Measurements from ENCODE around the gene CD101. TPM values are rescaled to one million over a fixed set of nuclear protein-coding genes. Genes with fewer than 3 reads are reported as not detected.

The CD101 gene
- total and polyA plus RNA-seq, 2 of the 8 experiments (the other 6 are each of a cell fraction or from before 2014, with no cell fraction given) = 1.1 to 1.2 TPM

- H2BK15ac ChIP-seq (ENCODE audit: low read length) = no peak overlapping the region
- H2BK12ac ChIP-seq (ENCODE audit: low read depth, low read length) = no peak overlapping the region
- no peak overlapping the region for H3K27ac ChIP-seq (ENCODE audit: low read depth, low read length)
- peaks cover 0 to 1% of the 10 kb centered on the region in 2 experiments for H4K20me1 ChIP-seq (replicated peaks in 1 of 2; ENCODE audit: control insufficient read depth in 1 of 2, insufficient read depth in 2 of 2, low read length in 2 of 2)
- DNase-seq (ENCODE audit: low read depth in 1 of 2, low spot score in 2 of 2) (no peak), FAIRE-seq (no peak)
- H2AK5ac ChIP-seq (ENCODE audit: low read depth, low read length) = no peak overlapping the region
- H3K4me3 ChIP-seq (ENCODE audit: extremely low read depth in 1 of 4, insufficient read depth in 2 of 4, low read depth in 3 of 4, low read length in 4 of 4) = no peak overlapping the region
- no peak overlapping the region for H3K4ac ChIP-seq (replicated peaks; ENCODE audit: insufficient read length, low read depth, low read length)
- H4K91ac ChIP-seq (replicated peaks; ENCODE audit: insufficient read length, low read length) = no peak overlapping the region
- H3K18ac ChIP-seq (ENCODE audit: extremely low read depth, low read length) = no peak overlapping the region
- H2AFZ ChIP-seq (ENCODE audit: low read length) = no peak overlapping the region
- ChIA-PET CTCF (ENCODE audit: partially characterized antibody) (interaction anchor here (1.2 to 2.3 kb wide), 3 partner anchors 50 to 248 kb away, joined by 4 to 6 read pairs (median 4); no protein-coding TSS in a partner anchor), POLR2A (ENCODE audit: partially characterized antibody) (no interaction called here)
- H3K9me3 ChIP-seq (ENCODE audit: insufficient read depth in 2 of 2, low read depth in 1 of 2, low read length in 1 of 2) = no peaks in the 10 kb centered on the region
- H3K79me2 ChIP-seq (ENCODE audit: control insufficient read depth in 1 of 2, insufficient read depth in 2 of 2, low read length in 2 of 2) = no peaks in the 10 kb centered on the region
- H3K4me1 ChIP-seq (replicated peaks in 1 of 4; ENCODE audit: control insufficient read depth in 3 of 4, insufficient read depth in 4 of 4, low read length in 3 of 4) = peaks cover 0 to 8% (median 3%) of the 10 kb centered on the region in 4 experiments; a peak in 3 of 7 replicates
- no peak overlapping the region for H2BK120ac ChIP-seq (replicated peaks; ENCODE audit: low read depth, low read length)
- no peak overlapping the region for H3K56ac ChIP-seq (replicated peaks; ENCODE audit: insufficient read length, low read depth, low read length)
- H2BK5ac ChIP-seq (ENCODE audit: low read depth, low read length) = no peak overlapping the region
- H4K5ac ChIP-seq (ENCODE audit: insufficient read length, low read depth, low read length) = no peak overlapping the region
- H3K79me1 ChIP-seq (ENCODE audit: low read depth, low read length) = no peaks in the 10 kb centered on the region
- no peaks in the 10 kb centered on the region for H3K27me3 ChIP-seq (replicated peaks in 1 of 4; ENCODE audit: control insufficient read depth in 3 of 4, extremely low read depth in 1 of 4, insufficient read depth in 3 of 4, low read length in 3 of 4)
- WGBS, 2 experiments (ENCODE audit: extremely low coverage in 1 of 2, insufficient coverage in 1 of 2, insufficient read length in 1 of 2, insufficient replicate concordance in 2 of 2, low coverage in 1 of 2, low lambda C conversion rate in 2 of 2, missing lambda C conversion rate in 1 of 2) = 88% methylated on average over 14 of the region's 14 CpGs; no CpG with 5 or more reads in 1 of the 2 experiments
- H3K23ac ChIP-seq (ENCODE audit: insufficient read length) = no peak overlapping the region
- TF ChIP-seq RXRA (IDR thresholded peaks at IDR 0.05; ENCODE audit: insufficient read depth, low read depth, low read length) (no peak), SUZ12 (IDR thresholded peaks at IDR 0.05; ENCODE audit: low read length) (no peak)
- no peak overlapping the region for H2BK20ac ChIP-seq (ENCODE audit: low read length)
- H3K4me2 ChIP-seq (ENCODE audit: insufficient read depth in 1 of 2, low read depth in 2 of 2, low read length in 2 of 2) = no peak overlapping the region
- peaks cover 0 to 4% (median under 1%) of the 10 kb centered on the region in 4 experiments; a peak in 2 of 8 replicates for H3K36me3 ChIP-seq (ENCODE audit: control insufficient read depth in 2 of 4, insufficient read depth in 4 of 4, low read length in 3 of 4)
- no peak overlapping the region for H3K9ac ChIP-seq (replicated peaks in 1 of 4; ENCODE audit: extremely low read depth in 1 of 4, low read depth in 3 of 4, low read length in 3 of 4)
- H3K23me2 ChIP-seq (ENCODE audit: low read depth, low read length) = no peaks in the 10 kb centered on the region
- no peak overlapping the region; the same call in 1 of the 2 replicates for H4K8ac ChIP-seq (ENCODE audit: extremely low read depth, insufficient read depth, low read length)
- H3K14ac ChIP-seq (ENCODE audit: insufficient read length) = no peak overlapping the region
Measured at GRCh38 chr1:116984406-116985160, 17.0 kb upstream of the CD101 start.
